GM19351 (cell line): ENCODE results near the gene PTPRR.

ENCODE experiments used
- ATAC-seq: cut with Tn5 transposase; IDR thresholded peaks from one replicate; pipeline ENCODE4 v1.9.1; 2021; ENCODE audit warnings: mild to moderate bottlenecking, moderate library complexity; ENCODE audit not compliant: unreplicated experiment

The PTPRR gene

DNA sequence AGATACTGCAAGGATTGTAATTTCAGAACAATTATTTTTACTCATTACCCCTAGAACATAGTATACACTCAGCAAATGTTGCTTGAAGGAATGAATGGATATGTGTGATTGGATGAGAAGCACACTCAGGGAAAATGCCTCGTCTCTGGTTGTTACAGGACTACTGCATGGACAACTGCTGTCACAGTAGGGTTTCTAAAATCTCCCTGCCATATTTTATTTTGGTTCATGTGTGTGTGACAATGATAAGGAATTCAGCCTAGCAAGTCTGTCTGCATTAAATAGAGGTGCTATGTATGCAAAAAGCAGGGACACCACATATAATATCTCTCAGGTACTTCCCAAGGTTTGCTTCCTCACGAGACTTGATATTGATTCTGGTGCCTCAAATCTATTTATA, 1.4 kb downstream of the PTPRR start:
- no peak for ATAC-seq

DNA sequence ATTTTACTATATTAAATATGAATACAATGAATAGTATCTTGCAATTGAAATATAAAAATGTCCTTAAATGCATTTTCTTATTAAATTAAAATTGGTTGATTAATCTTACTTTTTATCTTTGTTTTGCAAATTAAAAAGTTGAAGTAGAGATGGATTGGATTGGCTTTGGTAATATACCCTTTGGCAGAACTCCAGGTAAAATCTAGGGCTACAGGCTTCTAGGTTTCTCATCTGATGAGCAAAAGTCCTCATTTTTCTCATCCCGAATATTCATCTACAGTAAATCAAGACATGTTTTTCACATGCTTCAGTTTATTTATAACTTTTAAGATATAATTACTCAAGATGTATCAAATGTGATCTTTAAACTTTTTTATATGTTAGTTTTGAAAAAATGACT, 2.2 kb downstream of the PTPRR start:
- no peak for ATAC-seq

DNA sequence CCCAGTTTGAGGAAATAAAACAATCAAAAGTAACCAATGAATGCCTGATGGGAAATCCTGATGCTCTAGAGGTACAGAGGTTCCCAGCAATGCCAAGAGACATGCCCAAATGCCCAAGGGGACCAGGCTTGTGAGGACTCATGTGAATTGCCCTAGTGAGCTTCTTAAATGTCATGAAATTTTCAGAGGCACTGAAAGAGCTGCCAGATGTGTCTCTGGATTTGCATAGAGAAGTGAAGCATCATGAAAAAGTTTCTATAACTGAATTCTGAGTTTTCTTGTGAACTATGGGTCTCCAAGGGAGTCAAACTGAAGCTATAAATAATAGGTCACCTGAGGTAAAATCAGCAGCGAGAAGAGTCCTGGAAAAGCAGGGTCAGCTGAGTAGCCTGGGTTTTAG, 9.9 kb downstream of the PTPRR start:
- no peak for ATAC-seq

DNA sequence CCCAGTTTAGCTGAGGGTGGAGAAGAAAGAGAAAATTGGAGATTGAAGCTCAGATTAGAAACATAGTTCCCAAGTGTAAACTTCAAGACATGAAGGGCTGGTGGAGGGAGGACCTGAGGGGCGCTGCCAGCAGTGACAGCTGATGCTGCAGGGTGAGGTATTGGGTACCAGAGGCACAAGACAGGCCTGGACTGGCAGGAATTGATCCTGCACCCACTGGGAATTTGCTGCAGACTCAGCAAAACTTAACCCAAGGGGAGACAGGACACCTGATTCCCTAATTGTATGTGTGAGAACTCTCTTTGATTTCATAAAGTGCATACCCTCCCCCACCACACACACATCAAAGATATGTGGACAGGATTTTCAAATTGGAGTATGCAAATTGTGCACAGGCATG, 11.6 kb downstream of the PTPRR start:
- ATAC-seq = no peak

DNA sequence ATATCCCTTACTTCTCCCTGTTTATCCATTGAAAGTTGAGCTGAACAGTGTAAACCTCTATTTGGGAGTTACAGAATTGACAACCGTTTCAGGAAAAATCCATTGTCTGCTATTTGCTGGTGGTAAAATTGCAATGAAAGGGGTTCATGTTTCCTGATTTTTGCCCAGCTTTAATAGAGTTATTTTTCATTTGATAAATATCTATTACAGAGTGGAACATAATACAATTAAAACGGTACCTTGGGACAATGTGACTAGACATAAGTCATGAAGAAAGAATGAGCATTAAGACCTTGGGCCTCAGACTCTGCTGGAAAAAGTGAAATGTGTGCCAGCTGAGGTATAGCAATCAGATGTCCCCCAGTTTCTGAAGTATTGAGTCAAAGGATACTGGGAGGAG, 13.1 kb downstream of the PTPRR start:
- no peak for ATAC-seq

DNA sequence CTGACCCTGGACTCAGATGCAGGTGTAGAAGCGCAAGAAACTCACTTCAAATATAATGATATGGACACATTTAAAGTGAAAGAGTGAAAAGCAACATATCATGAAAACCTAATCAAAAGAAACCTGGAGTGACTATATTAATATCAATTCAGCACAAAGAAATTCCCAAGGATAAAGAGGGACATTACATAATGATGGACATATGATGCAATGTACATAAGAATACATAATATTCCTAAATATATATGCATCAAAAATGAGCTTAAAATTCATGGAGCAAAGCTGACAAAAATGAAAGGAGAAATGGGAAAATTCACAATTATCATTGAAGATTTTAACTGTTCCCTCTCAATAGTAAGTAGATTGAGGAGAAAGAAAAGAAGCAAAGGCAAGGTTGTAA, 24.6 kb downstream of the PTPRR start:
- ATAC-seq = no peak

DNA sequence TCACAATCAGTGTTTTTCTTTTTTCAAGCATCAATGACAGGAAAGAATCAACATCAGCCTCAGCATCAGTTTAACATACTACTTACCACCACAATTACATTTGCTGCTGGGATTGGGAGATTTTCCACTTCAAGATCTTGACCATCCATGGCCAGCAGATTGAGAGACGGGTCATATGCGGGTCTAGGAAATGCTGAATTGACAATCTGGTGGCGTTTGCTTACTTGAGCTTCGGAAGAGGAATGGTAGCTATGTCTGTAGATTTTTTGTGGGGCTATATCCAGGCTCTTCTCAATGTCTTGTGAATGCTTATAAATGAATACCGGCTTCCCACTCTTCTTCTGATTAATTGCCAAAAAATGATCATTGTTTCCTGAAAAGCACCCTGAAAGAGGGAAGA, 27.9 kb downstream of the PTPRR start:
- no peak for ATAC-seq

DNA sequence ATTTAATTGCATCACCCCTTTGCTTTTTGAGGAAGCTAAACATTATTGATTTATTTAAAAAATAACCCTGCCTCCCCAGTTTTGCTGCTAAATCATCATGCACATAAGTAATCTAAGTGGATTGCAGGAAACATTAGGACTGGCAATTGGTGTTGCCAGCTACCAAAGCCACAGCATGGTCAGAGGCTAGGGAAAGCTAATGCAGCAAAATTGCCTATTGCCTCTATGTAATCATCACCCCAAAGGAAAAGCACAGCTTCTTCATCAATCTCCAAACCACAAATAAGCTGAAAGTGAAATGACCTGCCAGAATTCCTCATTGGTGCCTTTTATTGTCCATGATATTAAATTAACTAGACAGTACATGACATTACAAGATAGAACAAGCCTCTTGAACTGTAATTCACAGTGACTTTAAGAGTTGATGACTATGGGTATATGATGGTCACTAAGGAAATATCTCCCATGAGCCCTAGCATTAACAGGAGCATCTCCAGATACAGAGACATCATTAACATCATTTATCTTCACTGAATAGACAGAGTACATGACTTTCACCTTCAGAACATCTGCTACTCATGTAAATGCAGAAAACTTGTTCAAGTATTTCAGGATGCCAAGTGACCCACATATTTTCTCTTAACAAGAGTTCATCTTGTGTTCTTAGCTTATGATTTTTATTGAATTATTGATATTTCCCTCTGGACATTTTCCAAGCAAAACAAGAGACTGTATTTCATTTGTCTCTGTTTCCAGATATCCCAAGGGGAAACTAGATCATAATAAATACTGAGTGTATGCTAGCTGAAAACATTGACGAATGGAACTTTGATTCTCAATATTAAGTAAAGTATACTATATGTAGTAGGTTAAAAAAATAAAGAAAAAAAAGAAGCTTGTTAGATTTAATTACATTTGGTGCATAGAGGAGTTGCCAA, 29.4 kb downstream of the PTPRR start:
- no peak for ATAC-seq

DNA sequence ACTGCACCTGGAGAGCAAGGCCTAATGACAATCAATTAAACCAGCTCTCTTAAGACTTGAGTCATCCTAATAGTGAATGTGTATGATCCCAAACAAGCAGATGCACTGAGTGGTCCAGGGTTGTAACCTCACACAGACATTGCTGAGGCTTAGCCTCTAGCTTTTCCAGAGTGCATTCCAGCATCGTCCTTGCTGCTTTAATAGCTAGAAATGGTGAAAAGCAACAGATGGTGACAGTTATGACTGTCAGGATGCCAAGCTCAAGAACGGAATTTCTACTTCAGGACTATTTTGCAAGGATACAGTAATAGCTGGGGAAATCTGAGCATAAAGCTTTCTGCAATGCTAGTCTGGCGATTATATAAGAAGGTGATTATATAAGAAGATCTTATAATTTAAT, 34.6 kb downstream of the PTPRR start:
- no peak for ATAC-seq

DNA sequence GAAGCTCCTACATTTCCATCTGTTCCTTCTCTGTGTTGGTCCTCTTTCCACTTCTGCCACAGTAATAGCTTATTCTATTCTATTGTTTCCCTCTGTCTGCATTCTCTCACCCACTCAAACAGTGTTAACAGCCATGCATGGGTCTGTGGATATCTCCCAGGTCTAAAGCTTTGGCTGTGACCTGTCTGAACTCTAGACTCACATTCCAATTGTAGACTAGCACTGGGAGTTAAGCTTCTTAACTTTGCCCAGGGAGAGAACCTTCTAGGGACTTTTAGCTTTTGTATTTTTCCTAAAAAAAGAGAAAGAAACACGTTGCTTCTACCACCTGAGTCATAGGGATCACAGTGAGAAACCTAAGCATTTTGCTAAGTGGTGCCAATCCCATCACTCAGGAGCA, 36.7 kb downstream of the PTPRR start:
- no peak for ATAC-seq

DNA sequence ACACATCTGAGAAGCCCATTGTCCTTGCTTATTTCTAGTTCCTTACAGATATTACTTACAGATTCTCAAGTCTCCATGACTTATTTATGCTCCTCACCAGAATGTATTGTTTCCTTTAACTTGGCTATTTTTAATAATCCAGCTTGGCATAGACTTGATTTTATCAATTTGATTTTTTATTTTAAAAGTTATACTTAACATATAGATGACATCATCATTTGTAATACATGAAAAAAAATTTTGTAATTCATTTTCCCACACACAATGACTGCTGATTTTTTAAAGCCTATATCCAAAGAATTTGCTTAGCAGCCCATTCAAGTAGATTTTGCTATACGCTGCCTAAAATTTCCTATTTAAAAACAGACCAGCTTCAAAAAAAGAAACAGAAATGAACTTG, 39.8 kb downstream of the PTPRR start:
- ATAC-seq = no peak

DNA sequence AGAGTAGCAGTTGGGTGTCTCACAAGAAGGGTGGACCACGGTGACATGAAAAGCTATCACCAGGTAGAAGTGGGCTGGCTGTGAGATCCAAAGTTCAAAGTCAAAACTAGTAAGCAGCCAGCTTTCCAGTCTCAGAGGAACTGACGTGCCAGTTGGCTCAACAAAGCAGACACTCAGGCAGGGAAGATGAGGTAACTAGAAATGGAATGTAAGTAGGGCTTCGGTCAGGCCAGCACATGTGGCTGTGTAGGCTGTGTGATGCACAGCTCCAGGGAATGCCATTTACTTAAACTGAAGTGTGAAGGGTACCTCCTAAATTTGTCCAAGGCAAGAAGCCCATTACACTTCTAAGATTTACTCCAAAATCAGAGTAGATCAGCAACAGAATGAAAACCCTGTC, 43.6 kb downstream of the PTPRR start:
- ATAC-seq = no peak

DNA sequence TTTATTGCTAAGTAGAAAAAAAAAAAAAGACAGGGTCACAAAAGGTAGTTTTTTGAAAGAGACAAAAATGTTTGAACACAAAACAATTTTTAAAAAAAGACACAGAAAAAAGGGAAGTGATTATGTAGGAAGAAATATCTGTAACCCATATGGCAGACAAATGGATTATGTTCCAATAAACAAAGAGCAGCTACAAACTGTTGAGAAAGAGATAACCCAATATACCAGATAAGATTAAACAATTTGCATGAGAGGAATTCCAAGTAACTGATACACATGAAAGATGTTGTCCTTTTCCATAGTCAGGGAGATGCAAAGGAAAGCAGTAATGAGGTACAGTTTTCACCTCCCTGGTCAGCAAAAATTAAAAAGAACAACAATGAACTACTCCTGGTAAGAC, 44.9 kb downstream of the PTPRR start:
- no peak for ATAC-seq

DNA sequence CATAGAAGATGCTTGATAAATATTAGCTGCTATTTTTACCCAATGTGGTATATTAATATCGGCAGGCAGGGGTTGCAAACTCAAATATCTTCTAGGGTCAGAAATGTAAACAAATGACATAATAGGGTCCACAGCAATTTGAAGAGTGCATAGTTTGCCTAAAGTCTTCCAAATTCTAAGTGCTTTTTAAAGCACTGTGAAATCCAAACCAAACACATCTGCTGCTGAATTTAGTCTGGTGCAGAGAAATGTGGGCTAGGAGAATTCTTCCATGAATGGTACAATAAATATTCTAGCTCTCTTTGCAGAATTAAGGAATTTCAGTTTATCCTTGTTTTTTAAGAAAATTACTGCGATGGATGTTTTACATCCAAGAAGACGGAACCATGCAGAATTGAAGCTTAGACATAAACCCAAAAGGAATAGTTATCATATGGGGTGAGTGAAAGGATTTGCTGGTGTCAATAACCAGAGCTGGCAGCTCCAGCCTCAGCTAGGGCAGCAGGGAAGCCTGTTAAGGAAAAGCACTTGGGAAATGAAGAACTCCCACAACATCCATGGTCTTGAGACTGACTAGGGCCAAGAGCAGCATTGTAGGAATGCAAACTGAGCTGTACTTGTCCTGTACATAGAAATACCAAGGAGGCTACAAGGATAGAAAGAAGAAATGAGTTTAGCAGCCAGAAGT, 65.5 kb downstream of the PTPRR start:
- ATAC-seq = no peak

DNA sequence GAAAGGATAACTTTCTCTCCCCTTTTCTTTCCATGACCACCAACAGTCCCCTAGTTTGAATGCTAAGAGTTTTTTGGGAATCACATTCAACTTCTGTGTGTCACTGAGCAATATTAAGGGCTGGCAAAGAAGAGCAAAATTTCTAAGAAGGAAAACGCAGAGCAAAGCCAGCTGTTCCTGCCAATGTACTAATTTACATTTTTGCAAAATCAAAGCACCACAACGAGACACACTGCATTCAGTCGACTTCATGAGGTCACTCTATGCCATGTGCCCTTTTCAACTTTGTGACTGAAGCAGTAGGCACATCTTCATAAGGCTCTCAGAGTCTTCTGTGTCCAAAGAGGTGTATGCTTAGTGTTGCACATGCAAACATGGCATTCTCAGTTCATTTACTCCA, 66.4 kb downstream of the PTPRR start:
- ATAC-seq = no peak

DNA sequence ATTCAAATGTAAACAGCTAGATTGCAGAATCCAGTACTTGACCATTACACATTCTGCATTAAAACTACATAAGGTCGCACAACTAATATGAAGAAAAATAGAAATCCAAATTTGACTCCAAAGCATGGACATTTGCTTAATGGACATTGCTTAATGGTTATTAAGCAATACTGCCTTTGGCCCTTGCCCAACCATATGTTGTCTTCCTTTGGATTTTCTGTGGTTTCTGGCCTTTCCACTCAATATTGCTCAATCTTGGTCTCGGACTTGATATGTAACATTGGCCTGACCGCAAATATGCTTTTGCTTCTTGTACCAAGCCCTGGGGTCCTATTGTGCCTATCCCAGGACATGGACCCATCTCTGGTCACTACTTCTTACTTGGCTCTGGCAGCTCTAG, 67.2 kb downstream of the PTPRR start:
- no peak for ATAC-seq

DNA sequence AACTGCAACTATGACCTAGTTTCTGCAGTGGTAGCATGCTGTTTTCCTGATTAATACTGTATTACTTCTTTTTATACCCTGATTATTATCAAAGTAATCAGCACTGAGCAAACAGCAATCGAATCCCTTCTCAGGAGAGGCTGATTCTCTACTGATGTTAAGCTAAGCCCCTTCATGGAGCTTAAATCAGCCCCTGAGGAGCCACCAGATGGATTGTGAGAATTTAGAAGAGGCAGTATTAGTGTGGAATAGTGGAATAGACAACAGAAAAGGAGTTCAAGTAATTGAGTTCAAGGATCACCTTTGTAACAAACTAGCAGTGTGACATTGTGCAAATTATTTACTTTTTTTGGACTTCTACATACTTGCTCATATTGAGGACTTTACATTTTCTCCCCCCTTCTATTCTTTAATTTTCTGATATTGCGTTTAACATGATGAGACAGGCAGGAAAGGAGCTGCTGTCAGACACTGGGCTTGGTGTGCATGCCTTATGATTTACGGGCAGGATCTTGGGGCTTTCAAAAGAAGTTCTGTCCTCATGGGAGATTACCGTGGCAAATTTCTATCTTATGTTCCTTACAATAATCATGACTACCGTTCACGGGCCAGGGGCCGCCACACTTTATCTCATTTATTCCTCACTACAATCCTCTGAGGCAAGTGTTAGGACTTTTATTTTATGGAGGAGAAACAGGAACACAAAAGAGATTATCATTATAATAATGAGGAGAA, 68.0 kb downstream of the PTPRR start:
- ATAC-seq = no peak

DNA sequence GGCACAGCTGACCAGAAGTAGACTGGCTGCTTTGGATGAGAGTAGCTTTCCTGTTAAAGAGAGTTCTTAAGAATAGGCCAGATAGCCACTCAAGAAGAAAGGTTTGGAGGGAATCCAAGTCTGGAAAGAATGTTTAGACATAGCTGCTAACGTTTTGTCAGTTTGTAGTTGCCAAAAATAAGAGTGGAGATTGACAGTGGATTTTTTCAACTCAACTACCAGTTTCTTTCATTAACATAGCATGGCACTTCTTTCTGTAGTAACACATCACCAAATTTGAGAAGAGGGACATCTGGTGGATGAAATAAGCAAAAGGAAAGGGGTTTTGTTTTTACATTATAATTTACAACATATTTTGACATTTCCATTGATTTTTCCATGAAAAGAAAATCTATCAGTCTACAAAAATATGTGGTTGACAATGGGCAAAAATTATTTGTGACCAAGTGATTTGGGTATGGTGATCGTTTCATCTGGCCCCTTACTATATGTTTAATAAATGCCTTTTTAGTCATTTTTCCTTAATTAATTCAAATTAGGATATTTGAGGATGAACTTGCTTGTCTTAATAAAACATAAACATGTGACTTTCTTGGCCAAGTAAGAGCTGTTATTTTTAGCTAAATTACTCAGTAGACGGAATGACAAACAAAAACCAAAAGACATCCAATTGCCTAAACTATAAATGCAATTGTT, 71.1 kb downstream of the PTPRR start:
- ATAC-seq = no peak

DNA sequence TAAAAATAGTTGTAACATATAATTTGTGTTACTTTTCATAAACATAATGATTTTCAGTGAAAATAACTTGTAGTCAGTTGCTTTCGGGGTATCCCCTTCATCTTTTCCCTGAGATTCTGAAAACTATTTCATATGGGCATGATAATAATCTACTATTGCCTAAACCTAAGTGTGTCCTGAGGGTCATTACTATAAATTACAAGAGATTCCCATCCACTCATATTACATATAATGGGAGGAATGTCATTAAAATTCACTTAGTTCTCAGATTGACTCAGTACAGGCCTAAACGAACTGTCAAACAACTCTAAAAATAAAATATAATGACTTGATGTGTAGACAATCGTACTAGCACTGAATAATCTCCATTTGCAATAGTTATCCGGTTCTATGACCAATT, 72.7 kb downstream of the PTPRR start:
- ATAC-seq = no peak

DNA sequence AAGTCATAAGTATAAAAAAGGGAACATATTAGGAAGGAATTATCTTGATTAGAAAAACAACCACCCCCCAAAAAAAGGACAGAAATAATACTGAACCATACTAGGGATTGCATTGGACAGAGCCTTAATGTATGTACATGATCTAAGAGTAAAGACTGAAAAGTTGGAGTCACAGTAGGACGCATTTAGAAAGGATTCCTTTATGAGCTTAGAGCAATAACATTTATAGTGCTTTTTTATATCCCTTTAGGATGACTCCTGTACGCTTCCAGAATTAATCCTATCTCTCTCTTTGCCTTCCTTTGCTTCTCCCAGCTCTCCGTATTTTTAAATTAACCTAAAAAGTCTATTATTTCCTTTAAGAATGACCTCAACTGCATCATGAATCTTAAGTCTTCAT, 75.3 kb downstream of the PTPRR start:
- no peak for ATAC-seq

DNA sequence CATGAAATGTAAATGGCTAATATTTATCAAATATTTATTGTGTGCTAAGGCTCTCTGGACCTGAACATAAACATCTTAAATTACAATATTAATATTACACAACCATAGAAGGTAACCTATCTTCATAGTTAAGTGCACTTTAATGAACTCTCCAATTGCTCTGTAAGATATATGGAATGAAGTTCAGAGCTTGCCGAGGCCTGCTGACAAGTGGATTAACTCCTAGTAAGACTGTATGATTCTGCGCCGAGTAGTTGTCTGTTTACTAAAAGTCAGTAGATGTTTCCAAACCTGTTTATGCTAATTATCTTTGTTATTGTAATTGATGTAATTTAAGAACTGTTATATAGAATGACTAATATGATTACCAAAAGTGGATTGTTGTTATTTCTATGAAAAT, 77.2 kb downstream of the PTPRR start:
- ATAC-seq = no peak
